GM23338 (cell line): ENCODE results near the gene TOMM5.
A peak's percentile ranks its signal among the peaks of the same experiment; 100 is the strongest.

Experiments
- CREB1 ChIP-seq: fragments of 250-450 bp; sonication (Bioruptor Pico); IDR thresholded peaks from 2 replicates; pipeline ENCODE4 v1.5.0; 2020; ENCODE audit warnings: low read depth, mild to moderate bottlenecking, moderate library complexity
- EZH2 ChIP-seq: fragments of 200-600 bp; sonication (generic); IDR thresholded peaks from one replicate; pipeline ENCODE4 v1.8.0; 2017; ENCODE audit warnings: antibody characterized with exemption, mild to moderate bottlenecking, low read depth; ENCODE audit not compliant: unreplicated experiment
- POLR2AphosphoS5 ChIP-seq: IDR thresholded peaks from 2 replicates; pipeline ENCODE4 v1.6.1; 2016; ENCODE audit warnings: antibody characterized with exemption, low read depth
- STAT1 ChIP-seq: IDR thresholded peaks from one replicate; pipeline ENCODE4 v1.6.1; 2016; ENCODE audit warnings: antibody characterized with exemption; ENCODE audit not compliant: unreplicated experiment
- ZNF114 ChIP-seq: fragments of 250-450 bp; sonication (Bioruptor Pico); IDR thresholded peaks from 2 replicates; pipeline ENCODE4 v1.5.0; 2020; ENCODE audit warnings: mild to moderate bottlenecking, moderate library complexity
- TF ChIP-seq, protein P1 (sequence below), 2 experiments: fragments of 200-600 bp in 1 of 2; sonication (generic) in 1 of 2; conservative IDR thresholded peaks; 2 replicates each; pipeline versions ENCODE4 v1.5.1 to v1.6.1; 2016 to 2017; ENCODE audit warnings: antibody characterized with exemption in 2 of 2, low read depth in 2 of 2, mild to moderate bottlenecking in 2 of 2, moderate library complexity in 1 of 2
- TF ChIP-seq, protein P2 (sequence below): IDR thresholded peaks from one replicate; pipeline ENCODE4 v1.6.1; 2018; ENCODE audit warnings: antibody characterized with exemption; ENCODE audit not compliant: unreplicated experiment

- no peak for TF ChIP-seq STAT1
- TF ChIP-seq EZH2 = no peak
- TF ChIP-seq, protein P1, sequence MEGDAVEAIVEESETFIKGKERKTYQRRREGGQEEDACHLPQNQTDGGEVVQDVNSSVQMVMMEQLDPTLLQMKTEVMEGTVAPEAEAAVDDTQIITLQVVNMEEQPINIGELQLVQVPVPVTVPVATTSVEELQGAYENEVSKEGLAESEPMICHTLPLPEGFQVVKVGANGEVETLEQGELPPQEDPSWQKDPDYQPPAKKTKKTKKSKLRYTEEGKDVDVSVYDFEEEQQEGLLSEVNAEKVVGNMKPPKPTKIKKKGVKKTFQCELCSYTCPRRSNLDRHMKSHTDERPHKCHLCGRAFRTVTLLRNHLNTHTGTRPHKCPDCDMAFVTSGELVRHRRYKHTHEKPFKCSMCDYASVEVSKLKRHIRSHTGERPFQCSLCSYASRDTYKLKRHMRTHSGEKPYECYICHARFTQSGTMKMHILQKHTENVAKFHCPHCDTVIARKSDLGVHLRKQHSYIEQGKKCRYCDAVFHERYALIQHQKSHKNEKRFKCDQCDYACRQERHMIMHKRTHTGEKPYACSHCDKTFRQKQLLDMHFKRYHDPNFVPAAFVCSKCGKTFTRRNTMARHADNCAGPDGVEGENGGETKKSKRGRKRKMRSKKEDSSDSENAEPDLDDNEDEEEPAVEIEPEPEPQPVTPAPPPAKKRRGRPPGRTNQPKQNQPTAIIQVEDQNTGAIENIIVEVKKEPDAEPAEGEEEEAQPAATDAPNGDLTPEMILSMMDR (conservative IDR thresholded peaks at IDR 0.05; ENCODE audit: low read depth in 2 of 2) = no peak
- TF ChIP-seq, protein P2, sequence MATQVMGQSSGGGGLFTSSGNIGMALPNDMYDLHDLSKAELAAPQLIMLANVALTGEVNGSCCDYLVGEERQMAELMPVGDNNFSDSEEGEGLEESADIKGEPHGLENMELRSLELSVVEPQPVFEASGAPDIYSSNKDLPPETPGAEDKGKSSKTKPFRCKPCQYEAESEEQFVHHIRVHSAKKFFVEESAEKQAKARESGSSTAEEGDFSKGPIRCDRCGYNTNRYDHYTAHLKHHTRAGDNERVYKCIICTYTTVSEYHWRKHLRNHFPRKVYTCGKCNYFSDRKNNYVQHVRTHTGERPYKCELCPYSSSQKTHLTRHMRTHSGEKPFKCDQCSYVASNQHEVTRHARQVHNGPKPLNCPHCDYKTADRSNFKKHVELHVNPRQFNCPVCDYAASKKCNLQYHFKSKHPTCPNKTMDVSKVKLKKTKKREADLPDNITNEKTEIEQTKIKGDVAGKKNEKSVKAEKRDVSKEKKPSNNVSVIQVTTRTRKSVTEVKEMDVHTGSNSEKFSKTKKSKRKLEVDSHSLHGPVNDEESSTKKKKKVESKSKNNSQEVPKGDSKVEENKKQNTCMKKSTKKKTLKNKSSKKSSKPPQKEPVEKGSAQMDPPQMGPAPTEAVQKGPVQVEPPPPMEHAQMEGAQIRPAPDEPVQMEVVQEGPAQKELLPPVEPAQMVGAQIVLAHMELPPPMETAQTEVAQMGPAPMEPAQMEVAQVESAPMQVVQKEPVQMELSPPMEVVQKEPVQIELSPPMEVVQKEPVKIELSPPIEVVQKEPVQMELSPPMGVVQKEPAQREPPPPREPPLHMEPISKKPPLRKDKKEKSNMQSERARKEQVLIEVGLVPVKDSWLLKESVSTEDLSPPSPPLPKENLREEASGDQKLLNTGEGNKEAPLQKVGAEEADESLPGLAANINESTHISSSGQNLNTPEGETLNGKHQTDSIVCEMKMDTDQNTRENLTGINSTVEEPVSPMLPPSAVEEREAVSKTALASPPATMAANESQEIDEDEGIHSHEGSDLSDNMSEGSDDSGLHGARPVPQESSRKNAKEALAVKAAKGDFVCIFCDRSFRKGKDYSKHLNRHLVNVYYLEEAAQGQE = no peak
- peak; percentile 85 for TF ChIP-seq CREB1
- TF ChIP-seq ZNF114 (CRISPR knock-in tag) = no peak
- TF ChIP-seq POLR2AphosphoS5 = peak; percentile 68; the same call in 1 of the 2 replicates
Observed at GRCh38 chr9:37575921-37576721, 16.3 kb downstream of the TOMM5 start, which contains the start of gene FBXO10.
